ENCODE measurements around the gene GLTP. TPM values are rescaled to one million over a fixed set of nuclear protein-coding genes. Genes with fewer than 3 reads are reported as not detected.

The GLTP gene
- total and polyA plus RNA-seq, 12 donors = 18.0 to 28.0 (median 21.9) TPM

- Histone ChIP-seq H3K36me3 (peaks cover 0 to 88% (median 23%) of the 10 kb centered on the region in 9 donors), H3K9me3 (no peaks in the 10 kb centered on the region), H3K4me3 (no peak overlapping the region), H3K27me3 (no peaks in the 10 kb centered on the region), H3K4me1 (peaks cover 0 to 8% (median 0%) of the 10 kb centered on the region in 9 donors), H3K27ac (no peak overlapping the region)
- ATAC-seq = peak in 1 of 8 donors; percentile 15
- WGBS, 2 donors = 88 to 89% methylated on average over 11 of the region's 11 CpGs
- intact Hi-C loops (cut with DNase I) = no loop called here
- DNase-seq = no peak
- TF ChIP-seq CTCF (IDR thresholded peaks at IDR 0.05) = no peak
Measured at GRCh38 chr12:109926488-109927210, 46.3 kb upstream of the GLTP start.

DNA sequence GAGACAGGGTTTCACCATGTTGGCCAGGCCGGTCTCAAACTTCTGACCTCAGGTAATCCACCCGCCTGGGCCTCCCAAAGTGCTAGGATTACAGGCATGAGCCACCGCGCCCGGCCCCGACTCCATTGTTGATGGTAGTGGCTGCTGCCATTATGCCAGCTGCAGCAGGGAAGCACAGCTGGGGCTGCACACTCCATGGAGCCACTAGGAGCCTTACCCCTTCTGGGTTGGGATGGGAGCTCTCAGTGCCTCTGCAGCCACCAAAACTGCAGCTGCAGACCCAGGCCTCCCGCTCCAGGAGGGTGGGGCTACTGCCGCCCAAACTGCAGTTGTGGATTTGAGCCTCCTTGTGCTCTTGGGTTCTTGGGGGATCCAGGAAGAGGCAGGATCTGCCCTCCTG lies 45.7 kb upstream of the GLTP start:
- H3K9me3 ChIP-seq = no peaks in the 10 kb centered on the region
- intact Hi-C loops (cut with DNase I) = no loop called here
- peaks cover 0 to 8% (median 0%) of the 10 kb centered on the region in 9 donors for H3K4me1 ChIP-seq
- H3K36me3 ChIP-seq = peaks cover 0 to 88% (median 17%) of the 10 kb centered on the region in 9 donors
- no peak for DNase-seq
- H3K27me3 ChIP-seq = no peaks in the 10 kb centered on the region
- ATAC-seq = no peak
- 96 to 97% methylated on average over 8 of the region's 8 CpGs for WGBS, 2 donors
- H3K27ac ChIP-seq = no peak overlapping the region
- TF ChIP-seq CTCF (IDR thresholded peaks at IDR 0.05) = no peak
- H3K4me3 ChIP-seq = no peak overlapping the region

DNA sequence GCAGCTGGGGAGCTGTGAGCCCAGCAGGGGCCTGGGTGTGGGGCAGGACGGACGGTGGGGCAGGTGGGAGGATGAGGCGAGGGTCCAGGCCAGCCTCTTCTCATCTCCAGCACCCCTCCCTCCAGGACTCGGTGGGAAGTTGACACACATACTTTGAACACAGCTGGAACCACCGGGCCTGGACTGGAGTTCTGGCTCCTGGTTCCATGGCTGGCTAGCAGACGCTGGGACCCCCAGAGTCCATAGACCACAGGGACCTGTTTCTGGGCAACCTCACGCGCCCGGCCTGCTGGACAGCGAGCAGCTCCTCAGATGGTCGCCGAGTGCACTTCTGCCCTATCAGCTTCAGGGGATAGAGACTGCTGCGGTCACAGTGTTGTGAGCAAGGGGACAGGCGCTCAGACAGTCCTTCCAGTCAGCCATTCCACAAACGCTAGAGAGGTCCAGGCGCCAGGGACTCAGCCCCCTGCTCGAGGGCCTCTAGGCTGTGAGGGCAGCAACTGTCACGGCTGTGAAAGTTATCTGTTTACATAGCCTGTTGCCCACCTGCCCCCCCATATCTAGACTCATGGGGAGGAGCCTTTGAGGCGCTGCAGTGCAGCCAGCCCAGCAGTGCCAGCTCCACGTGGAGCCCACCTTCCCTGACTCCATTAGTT lies 45.0 kb upstream of the GLTP start:
- intact Hi-C loops (cut with DNase I) = no loop called here
- peaks cover 0 to 88% (median 10%) of the 10 kb centered on the region in 9 donors for H3K36me3 ChIP-seq
- DNase-seq (no peak), ATAC-seq (peak in 1 of 8 donors; percentile 7)
- TF ChIP-seq CTCF (IDR thresholded peaks at IDR 0.05) = no peak
- H3K4me3 ChIP-seq = no peak overlapping the region
- H3K27ac ChIP-seq = no peak overlapping the region
- H3K9me3 ChIP-seq = no peaks in the 10 kb centered on the region
- no peaks in the 10 kb centered on the region for H3K27me3 ChIP-seq
- H3K4me1 ChIP-seq = peaks cover 0 to 8% (median 0%) of the 10 kb centered on the region in 9 donors
- WGBS, 2 donors = 68 to 76% methylated on average over 18 to 20 of the region's 20 CpGs

GRCh38 chr12:109923481-109924245 lies 43.3 kb upstream of the GLTP start:
- no peak overlapping the region for H3K27ac ChIP-seq
- no peak for TF ChIP-seq CTCF (IDR thresholded peaks at IDR 0.05)
- H3K4me3 ChIP-seq = no peak overlapping the region
- WGBS, 2 donors = 78 to 84% methylated on average over 17 of the region's 17 CpGs
- H3K9me3 ChIP-seq = no peaks in the 10 kb centered on the region
- H3K36me3 ChIP-seq = peaks cover 0 to 88% (median 12%) of the 10 kb centered on the region in 9 donors
- ATAC-seq (no peak), DNase-seq (no peak)
- intact Hi-C loops (cut with DNase I) = no loop called here
- H3K27me3 ChIP-seq = no peaks in the 10 kb centered on the region
- peaks cover 0 to 8% (median 0%) of the 10 kb centered on the region in 9 donors for H3K4me1 ChIP-seq

Measured in heart right ventricle (tissue), 16 donors.